HG03196 (cell line): ENCODE data around the gene BEND3.
"Not testable (repeated sequence)": the region's sequence is repeated elsewhere in the genome, so short reads cannot be mapped to it uniquely, and the experiment has no call there.

Experiments
- ATAC-seq: cut with Tn5 transposase; IDR thresholded peaks from one replicate; pipeline ENCODE4 v1.9.1; 2021; ENCODE audit not compliant: unreplicated experiment

The BEND3 gene

DNA sequence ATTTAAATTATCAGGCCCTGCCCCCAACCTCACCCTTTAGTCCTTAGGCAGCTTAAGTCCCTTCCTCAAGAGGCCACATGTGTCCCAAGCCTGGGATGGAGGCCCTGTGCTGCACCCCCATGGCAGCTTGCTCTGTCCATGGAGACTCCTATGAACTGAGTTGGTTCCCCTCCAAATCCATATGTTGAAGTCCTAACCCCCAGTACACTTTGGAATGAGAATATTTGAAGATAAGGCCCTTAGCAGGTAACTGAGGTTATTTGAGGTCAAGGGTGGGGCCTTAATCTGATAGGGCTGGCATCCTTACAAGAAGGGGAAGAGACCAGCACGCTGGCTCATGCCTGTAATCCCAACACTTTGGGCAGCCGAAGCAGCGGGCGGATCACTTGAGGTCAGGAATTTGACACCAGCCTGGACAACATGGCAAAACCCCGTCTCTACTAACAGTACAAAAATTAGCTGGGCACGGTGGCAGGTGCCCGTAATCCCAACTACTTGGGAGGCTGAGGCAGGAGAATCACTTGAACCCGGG is 6.7 kb upstream of the BEND3 start:
- no peak for ATAC-seq

GRCh38 chr6:107121266-107121665 is 6.0 kb upstream of the BEND3 start:
- ATAC-seq: no peak

DNA sequence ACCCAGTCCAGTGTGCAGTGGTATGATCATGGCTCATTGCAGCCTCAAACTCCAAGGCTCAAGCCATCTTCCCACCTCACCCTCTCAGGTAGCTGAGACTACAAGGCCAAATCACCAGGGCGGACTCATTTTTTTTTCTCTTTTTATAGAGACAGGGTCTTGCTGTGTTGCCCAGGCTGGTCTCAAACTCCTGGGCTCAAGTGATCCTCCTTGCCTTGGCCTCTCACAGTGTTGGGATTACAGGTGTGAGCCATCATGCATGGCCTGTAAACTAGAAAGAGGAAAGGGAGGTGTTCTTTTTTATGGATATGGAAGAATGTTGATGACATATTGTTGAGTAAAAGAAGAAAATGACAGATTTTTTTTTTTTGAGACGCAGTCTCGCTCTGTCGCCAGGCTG is 5.1 kb upstream of the BEND3 start:
- no peak for ATAC-seq

DNA sequence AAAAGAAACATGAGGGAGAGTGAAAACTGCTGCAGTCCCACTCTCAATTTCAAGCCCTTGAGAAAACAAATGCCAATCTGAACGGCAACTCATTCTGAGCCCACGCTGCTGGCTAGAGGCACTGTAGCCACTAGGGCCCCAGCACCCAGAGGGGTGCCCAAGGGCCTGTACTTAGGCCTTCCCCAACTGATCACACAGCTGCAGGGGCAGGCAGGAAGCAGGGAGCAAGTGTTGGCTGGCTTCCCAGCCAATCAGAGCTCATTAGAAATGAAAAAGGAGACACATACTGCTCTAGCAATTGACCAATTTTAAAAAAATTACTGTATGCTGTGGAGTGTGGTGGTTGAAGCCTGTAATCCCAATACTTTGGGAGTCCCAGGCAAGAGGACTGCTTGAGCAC is 3.7 kb upstream of the BEND3 start:
- no peak for ATAC-seq

- not testable (repeated sequence) for ATAC-seq
These were observed 3.2 kb upstream of the BEND3 start for GRCh38 chr6:107118540-107118939.

DNA sequence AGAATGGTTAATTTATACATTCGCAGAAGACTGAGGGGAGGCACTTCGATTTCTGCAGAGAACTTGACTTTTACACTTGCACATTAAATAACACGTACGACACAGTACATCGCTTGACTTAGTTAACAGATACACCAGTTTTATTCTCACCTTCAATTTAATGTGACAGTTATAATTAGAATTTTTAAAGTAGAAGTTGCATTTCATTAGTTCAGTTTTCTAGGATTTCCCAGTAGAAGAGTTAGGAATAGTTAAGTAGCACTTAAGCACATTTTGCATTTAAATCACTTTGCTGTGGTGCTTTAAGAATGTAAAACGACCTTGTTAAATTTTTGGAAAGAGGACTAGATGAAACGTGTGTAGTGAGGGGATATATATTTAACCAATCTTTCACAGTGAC is 1.6 kb upstream of the BEND3 start:
- ATAC-seq: no peak

- ATAC-seq: no peak
These were observed 1.1 kb upstream of the BEND3 start for GRCh38 chr6:107116328-107116892.

GRCh38 chr6:107115695-107116327 is 496 bp upstream of the BEND3 start:
- no peak for ATAC-seq

DNA sequence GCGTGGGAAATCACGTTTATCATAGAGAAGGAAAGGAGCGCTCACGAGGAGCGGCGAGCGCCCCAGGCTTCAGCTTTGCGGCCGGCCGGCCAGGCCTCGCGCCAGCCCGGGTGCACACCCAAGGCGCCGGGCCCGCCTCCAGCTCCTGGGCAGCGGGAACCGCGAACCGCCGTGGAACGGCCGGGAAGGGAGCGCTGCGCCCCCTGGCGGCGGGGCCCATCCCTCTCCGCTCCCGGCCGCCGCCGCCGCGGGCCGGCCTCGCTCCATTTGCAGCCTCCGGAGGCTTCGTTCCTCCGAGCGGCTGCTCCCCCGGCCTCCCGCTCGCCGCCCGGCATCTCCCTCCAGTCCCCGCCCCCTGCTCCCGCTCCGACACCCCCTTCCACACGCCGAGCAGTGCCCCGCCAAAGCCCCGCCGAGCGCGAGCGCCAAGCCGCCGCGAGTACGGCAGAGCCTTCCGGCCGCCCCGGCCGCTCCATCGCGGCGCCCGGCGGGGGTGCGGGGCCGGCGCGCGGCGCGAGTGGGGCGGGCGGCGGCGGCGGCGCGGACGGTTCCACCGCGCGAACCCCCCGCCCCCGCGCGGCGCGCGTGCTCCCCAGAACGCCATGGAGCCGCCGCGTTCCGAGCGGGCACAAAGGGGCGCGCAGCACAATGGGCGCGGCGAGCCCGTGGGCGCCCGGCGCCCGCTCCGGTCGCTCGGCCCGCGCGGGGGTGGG is 946 bp downstream of the BEND3 start:
- peak; percentile 61 for ATAC-seq

GRCh38 chr6:107110200-107110599 is 5.1 kb downstream of the BEND3 start:
- no peak for ATAC-seq

GRCh38 chr6:107108201-107108890 is 7.0 kb downstream of the BEND3 start:
- no peak for ATAC-seq

GRCh38 chr6:107107791-107108190 is 7.5 kb downstream of the BEND3 start:
- no peak for ATAC-seq

DNA sequence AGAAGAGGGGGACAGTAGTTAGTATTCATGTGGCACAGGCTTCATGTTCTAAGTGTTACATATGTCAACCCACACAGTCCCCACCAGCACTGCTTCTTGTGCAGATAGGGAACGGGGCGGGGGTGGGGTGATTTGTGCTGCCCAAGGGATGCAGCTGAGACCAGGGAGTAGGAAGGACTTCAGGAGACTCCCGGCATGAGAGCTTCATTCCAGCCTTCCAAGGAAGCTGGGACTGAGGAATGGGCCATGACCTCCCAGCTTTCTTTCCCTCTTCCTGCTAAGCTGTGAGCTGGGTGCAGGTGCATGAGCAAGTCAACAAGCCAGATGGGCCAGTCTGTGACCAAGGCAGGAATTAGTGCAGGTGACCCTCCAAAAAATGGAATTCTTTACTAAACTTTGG is 9.2 kb downstream of the BEND3 start:
- ATAC-seq: no peak

GRCh38 chr6:107105511-107106116 is 9.7 kb downstream of the BEND3 start:
- ATAC-seq: no peak

- ATAC-seq: no peak
These were observed 12.2 kb downstream of the BEND3 start for GRCh38 chr6:107103082-107103481.

DNA sequence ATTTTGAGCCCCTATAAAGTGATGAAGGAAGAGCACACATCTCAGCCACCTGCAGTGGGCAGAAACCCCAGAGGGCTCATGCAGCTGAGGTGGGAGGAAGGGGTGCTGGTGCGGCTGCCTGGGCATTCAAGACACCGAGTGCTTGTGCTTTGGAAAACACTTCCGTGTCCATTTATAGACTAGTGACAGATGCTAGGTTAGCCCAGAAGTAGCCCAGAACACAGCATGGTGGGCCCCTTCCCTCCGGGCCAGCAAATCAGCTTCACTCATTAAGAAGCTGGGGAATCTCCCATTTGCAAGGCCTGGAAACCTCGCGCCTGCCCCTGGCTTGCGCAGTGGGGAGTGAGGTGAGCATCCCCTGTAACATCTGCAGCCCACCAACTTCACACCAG is 12.9 kb downstream of the BEND3 start:
- ATAC-seq: no peak

DNA sequence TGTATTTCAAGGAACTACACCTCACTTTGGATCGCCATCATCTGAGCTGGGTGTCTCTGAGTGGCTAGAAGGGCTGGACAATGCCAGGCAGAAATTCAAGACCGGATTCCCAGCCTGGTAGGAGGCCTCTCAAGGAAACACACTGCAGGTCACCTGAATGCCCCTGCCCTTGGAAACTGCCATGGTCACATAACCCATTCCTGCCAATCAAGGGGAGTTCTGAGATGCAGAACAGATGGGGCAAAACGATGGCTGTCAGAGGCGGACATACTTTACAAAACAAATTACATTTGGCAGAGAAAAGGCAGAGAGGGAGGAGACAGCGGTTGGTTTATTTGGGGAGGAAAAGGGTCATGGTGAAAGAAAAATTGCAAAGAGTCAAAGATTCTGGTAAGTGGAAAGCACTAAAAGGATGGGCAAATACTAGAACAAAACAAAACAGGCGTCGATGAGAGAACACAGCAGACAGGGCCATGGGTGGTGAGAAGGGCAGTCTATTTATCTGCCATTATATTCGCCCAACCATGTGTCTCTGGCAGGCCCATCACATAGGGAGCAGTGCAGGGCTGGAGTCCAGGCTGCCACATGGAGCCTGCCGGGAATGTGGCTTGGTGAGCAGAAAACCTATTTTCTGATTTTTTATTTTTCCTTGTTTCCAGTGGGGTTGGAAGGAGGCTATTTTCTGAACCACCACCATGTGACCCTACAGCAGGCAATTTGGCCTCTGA is 13.5 kb downstream of the BEND3 start:
- no peak for ATAC-seq

DNA sequence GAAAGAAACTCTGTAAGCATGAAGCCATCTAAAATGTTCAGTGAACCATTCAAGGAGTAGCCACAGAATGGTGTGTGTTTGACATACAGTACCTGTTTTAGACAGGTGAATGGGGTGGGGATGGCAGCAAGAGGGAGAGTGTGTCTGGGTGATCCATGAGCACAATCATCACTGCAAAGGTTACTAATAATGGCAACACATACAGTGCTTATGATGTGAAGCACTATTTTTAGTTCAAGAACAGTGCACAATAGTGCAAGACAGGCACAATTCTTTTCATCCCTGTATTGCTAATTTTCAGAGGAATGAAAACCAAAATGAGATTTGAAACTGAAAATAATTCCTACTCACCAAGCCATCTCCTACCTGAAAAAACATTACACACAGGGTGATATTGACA is 14.1 kb downstream of the BEND3 start:
- ATAC-seq: no peak

- ATAC-seq: no peak
These were observed 16.6 kb downstream of the BEND3 start for GRCh38 chr6:107098436-107099307.

- ATAC-seq: not testable (repeated sequence)
These were observed 30.9 kb downstream of the BEND3 start for GRCh38 chr6:107084459-107084858.
